Vein endothelial cell (primary cell): ENCODE data around the gene DNAJC30. TPM values are rescaled to one million over a fixed set of nuclear protein-coding genes. Genes with fewer than 3 reads are reported as not detected.

Source experiments
- small RNA-seq: library from RNA; depleted of rRNA; stranded (forward); fragments of <200 nt; gene quantifications from one replicate; pipeline ENCODE3, GENCODE V24; 2012
- total RNA-seq: library from RNA; depleted of rRNA; stranded (reverse); fragments of >200 nt; gene quantifications from 2 replicates; pipeline ENCODE4 v1.2.3, GENCODE V29; 2012

DNAJC30 gene
- total RNA-seq: 2.6 and 3.0 TPM in 2 replicates

DNA sequence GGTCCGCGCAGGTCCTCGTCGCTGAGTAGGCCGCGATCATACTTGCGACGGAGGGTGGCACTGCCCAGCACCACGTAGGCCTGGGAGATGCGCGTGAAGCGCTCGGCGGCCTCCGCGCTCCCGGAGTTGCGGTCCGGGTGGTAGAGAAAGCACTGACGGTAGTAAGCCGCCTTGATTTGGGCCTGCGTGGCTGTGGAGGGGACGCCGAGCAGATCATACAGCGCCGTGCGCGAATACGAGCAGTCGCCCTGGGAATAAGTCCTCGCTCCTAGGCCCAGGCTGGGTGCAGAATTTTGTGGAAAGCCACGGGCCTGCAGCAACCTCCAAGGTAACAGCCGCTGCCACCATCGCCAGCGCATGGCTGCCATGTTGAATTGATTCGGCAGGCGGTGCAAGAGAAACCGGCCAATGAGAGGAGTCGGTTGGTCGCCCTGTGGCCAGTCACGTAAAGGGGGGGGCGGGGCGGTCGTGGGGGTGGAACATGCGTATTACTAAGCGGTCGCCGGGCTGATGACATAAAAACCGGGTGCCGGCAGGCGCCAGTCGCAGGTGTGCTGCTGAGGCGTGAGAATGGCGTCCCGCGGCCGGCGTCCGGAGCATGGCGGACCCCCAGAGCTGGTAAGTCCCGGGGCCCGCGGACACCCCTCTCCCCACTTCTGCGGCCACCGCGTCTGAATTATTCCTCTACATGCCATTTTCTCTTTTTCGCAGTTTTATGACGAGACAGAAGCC lies at the start of gene DNAJC30, which contains the start of gene BUD23:
DNAJC30 (minus strand) TSS at position 398 of the 732 bp plus-strand sequence; CDS start at position 368, 30 bp downstream.
BUD23 (plus strand) TSS at position 542 of the 732 bp plus-strand sequence; CDS start at position 571, 29 bp downstream.

GRCh38 chr7:73718905-73719805 lies 35.9 kb upstream of the DNAJC30 start, which contains the start of gene STX1A:
Gene STX1A (minus strand): TSS chr7:73719669. CDS start chr7:73719631, 38 bp downstream.

GRCh38 chr7:73667344-73668102 lies 15.7 kb downstream of the DNAJC30 start, which contains the start of gene VPS37D:
Gene VPS37D (plus strand): TSS chr7:73667831. CDS start chr7:73667959, 128 bp downstream.

Small RNAs within 50 kb of the gene (small RNA-seq; reads per million reads assigned to genes)
- gene MIR4284 (not detected), gene RN7SL265P (not detected)

Other genes with a start within 250 kb of the DNAJC30 start
- 0.67 and 1.6 TPM in 2 replicates for gene FZD9, start 249.7 kb downstream of the DNAJC30 start, total RNA-seq
- 45.7 and 63.6 TPM in 2 replicates for gene BAZ1B, start 161.2 kb downstream of the DNAJC30 start, total RNA-seq
- gene BCL7B, start 125.8 kb downstream of the DNAJC30 start, total RNA-seq: 35.9 and 37.2 TPM in 2 replicates
- 44.0 and 52.3 TPM in 2 replicates for gene TBL2, start 104.9 kb downstream of the DNAJC30 start, total RNA-seq
- not detected in 2 replicates for gene MLXIPL, start 58.9 kb downstream of the DNAJC30 start, total RNA-seq
- 2.5 and 3.9 TPM in 2 replicates for gene VPS37D, start 15.6 kb downstream of the DNAJC30 start, total RNA-seq
- 34.0 and 35.4 TPM in 2 replicates for gene BUD23, start 144 bp upstream of the DNAJC30 start, total RNA-seq
- gene STX1A, start 36.2 kb upstream of the DNAJC30 start, total RNA-seq: 14.0 and 17.9 TPM in 2 replicates
- gene ABHD11, start 55.3 kb upstream of the DNAJC30 start, total RNA-seq: 8.5 and 8.8 TPM in 2 replicates
- 0.98 TPM in 1 of 2 replicates, not detected in the other for gene CLDN3, start 86.8 kb upstream of the DNAJC30 start, total RNA-seq
- under 0.01 TPM in 2 replicates for gene CLDN4, start 147.5 kb upstream of the DNAJC30 start, total RNA-seq
- gene METTL27, start 159.1 kb upstream of the DNAJC30 start, total RNA-seq: 0.98 TPM in 1 of 2 replicates, not detected in the other
- not detected in 2 replicates for gene TMEM270, start 177.7 kb upstream of the DNAJC30 start, total RNA-seq